HepG2 (cell line): ENCODE results near the gene RTN4. TPM values are rescaled to one million over a fixed set of nuclear protein-coding genes. Genes with fewer than 3 reads are reported as not detected.

Experiments
- EHMT2 ChIP-seq: fragments of 200-600 bp; sonication (generic); IDR thresholded peaks from 2 replicates; pipeline ENCODE4 v1.7.0; 2017; ENCODE audit warnings: antibody characterized with exemption, low read depth, low read length, borderline replicate concordance
- ETS1 ChIP-seq: sonication (generic); formaldehyde crosslinking; IDR thresholded peaks from 2 replicates; pipeline ENCODE4 v1.4.0; 2020; ENCODE audit warnings: missing genetic modification reagents
- ETV5 ChIP-seq: IDR thresholded peaks from 2 replicates; pipeline ENCODE4 v1.6.1; 2018; ENCODE audit warnings: missing biosample characterization, missing genetic modification reagents, inconsistent platforms, borderline replicate concordance
- HOXA5 ChIP-seq: sonication (generic); formaldehyde crosslinking; IDR thresholded peaks from 2 replicates; pipeline ENCODE4 v1.4.0; 2020; ENCODE audit warnings: missing genetic modification reagents
- KDM5A ChIP-seq: fragments of 200-600 bp; sonication (generic); IDR thresholded peaks from 2 replicates; pipeline ENCODE4 v1.7.0; 2018; ENCODE audit warnings: antibody characterized with exemption, mild to moderate bottlenecking, low read length, borderline replicate concordance
- MAFF ChIP-seq: IDR thresholded peaks from 2 replicates; pipeline ENCODE4 v1.6.1; 2011; ENCODE audit warnings: low read depth, low read length, improper control_type of control experiment
- MAFK ChIP-seq, 2 experiments: IDR thresholded peaks in 1 of 2; conservative IDR thresholded peaks in 1 of 2; 2 replicates each; pipeline ENCODE4 v1.6.1; 2011; ENCODE audit warnings: improper control_type of control experiment in 2 of 2, low read length in 2 of 2
- MATR3 ChIP-seq: sonication (generic); formaldehyde crosslinking; IDR thresholded peaks from 2 replicates; pipeline ENCODE4 v1.4.0; 2020; ENCODE audit warnings: missing genetic modification reagents
- MEF2D ChIP-seq: sonication (generic); formaldehyde crosslinking; IDR thresholded peaks from 2 replicates; pipeline ENCODE4 v1.5.1; 2020; ENCODE audit warnings: mild to moderate bottlenecking, missing genetic modification reagents
- MIXL1 ChIP-seq: IDR thresholded peaks from 2 replicates; pipeline ENCODE4 v1.6.1; 2016
- MYPOP ChIP-seq: sonication (generic); formaldehyde crosslinking; IDR thresholded peaks from 2 replicates; pipeline ENCODE4 v1.8.1; 2023; ENCODE audit warnings: mild to moderate bottlenecking, moderate library complexity, missing genetic modification reagents
- NAIF1 ChIP-seq: sonication (generic); formaldehyde crosslinking; IDR thresholded peaks from 2 replicates; pipeline ENCODE4 v1.5.0; 2020; ENCODE audit warnings: mild to moderate bottlenecking, missing genetic modification reagents, borderline replicate concordance
- NFE2 ChIP-seq: sonication (generic); formaldehyde crosslinking; IDR thresholded peaks from 2 replicates; pipeline ENCODE4 v1.4.0; 2020; ENCODE audit warnings: missing genetic modification reagents
- NONO ChIP-seq, 2 experiments: fragments of 450-650 bp in 1 of 2; sonication (generic) in 1 of 2; formaldehyde crosslinking in 1 of 2; IDR thresholded peaks in 1 of 2; conservative IDR thresholded peaks in 1 of 2; 2 replicates each; pipeline versions ENCODE4 v1.6.1 to v1.8.0; 2017 to 2022; ENCODE audit warnings: mild to moderate bottlenecking in 1 of 2, missing genetic modification reagents in 1 of 2, moderate library complexity in 1 of 2
- ZBTB42 ChIP-seq: sonication (generic); formaldehyde crosslinking; IDR thresholded peaks from 2 replicates; pipeline ENCODE4 v1.5.0; 2020; ENCODE audit warnings: mild to moderate bottlenecking, missing genetic modification reagents
- ZNF143 ChIP-seq: sonication (generic); formaldehyde crosslinking; IDR thresholded peaks from 2 replicates; pipeline ENCODE4 v1.4.0; 2020; ENCODE audit warnings: missing genetic modification reagents
- ZNF251 ChIP-seq: sonication (generic); formaldehyde crosslinking; IDR thresholded peaks from 2 replicates; pipeline ENCODE4 v1.9.0; 2021; ENCODE audit warnings: mild to moderate bottlenecking, missing genetic modification reagents
- ZNF3 ChIP-seq: IDR thresholded peaks from 2 replicates; pipeline ENCODE4 v1.7.0; 2017; ENCODE audit warnings: inconsistent platforms
- ZNF317 ChIP-seq: sonication (generic); formaldehyde crosslinking; IDR thresholded peaks from 2 replicates; pipeline ENCODE4 v1.5.0; 2020; ENCODE audit warnings: mild to moderate bottlenecking, missing genetic modification reagents
- ZNF512B ChIP-seq: sonication (generic); formaldehyde crosslinking; IDR thresholded peaks from 2 replicates; pipeline ENCODE4 v1.5.1; 2020; ENCODE audit warnings: missing genetic modification reagents, mild to moderate bottlenecking, borderline replicate concordance
- ZNF570 ChIP-seq: sonication (generic); formaldehyde crosslinking; IDR thresholded peaks from 2 replicates; pipeline ENCODE4 v1.4.0; 2020; ENCODE audit warnings: mild to moderate bottlenecking, missing genetic modification reagents, borderline replicate concordance
- ZNF580 ChIP-seq: IDR thresholded peaks from 2 replicates; pipeline ENCODE4 v1.6.1; 2016; ENCODE audit warnings: low read depth, borderline replicate concordance
- ZSCAN21 ChIP-seq: sonication (generic); formaldehyde crosslinking; IDR thresholded peaks from 2 replicates; pipeline ENCODE4 v1.8.0; 2022; ENCODE audit warnings: mild to moderate bottlenecking, missing genetic modification reagents, moderate library complexity, borderline replicate concordance
- polyA plus RNA-seq, 8 experiments: library from polyadenylated mRNA; depleted of rRNA in 3 of 8; stranded (reverse) in 7 of 8; unstranded in 1 of 8; fragments of >200 nt; fragmentation: Illumina TruSeq in 4 of 8; extraction: Trizol in 4 of 8; gene quantifications; 2 replicates each; pipeline versions ENCODE4 v1.2.1 to v1.2.3, GENCODE V29; 2011 to 2016; ENCODE audit warnings: low read depth in 4 of 8, missing spikeins in 1 of 8, mixed read lengths in 1 of 8; ENCODE audit not compliant: insufficient read depth in 1 of 8
- total RNA-seq, 5 experiments: library from RNA; depleted of rRNA; stranded (reverse); fragments of >200 nt; fragmentation: Illumina TruSeq; extraction: Trizol; gene quantifications; 2 replicates each; pipeline ENCODE4 v1.2.3, GENCODE V29; 2016; ENCODE audit warnings: low read depth in 1 of 5

RTN4 gene
- total and polyA plus RNA-seq, 2 of the 13 experiments (the other 11 are each of a cell fraction or from before 2014, with no cell fraction given) = 98.4 to 133 TPM

- no peak for TF ChIP-seq MIXL1
- TF ChIP-seq HOXA5 (CRISPR knock-in tag) = 0 out of 2 replicates have a peak, but pooled peaks have one; percentile 1
- 0 out of 2 replicates have a peak, but pooled peaks have one; percentile 0 for TF ChIP-seq ZSCAN21 (CRISPR knock-in tag)
- no peak for TF ChIP-seq EHMT2
- TF ChIP-seq MATR3 (CRISPR knock-in tag) = no peak
- no peak for TF ChIP-seq ZBTB42 (CRISPR knock-in tag)
- no peak for TF ChIP-seq ZNF3 (CRISPR knock-in tag)
- 0 out of 2 replicates have a peak, but pooled peaks have one; percentile 12 for TF ChIP-seq ZNF580 (CRISPR knock-in tag)
- TF ChIP-seq MAFF = peak; percentile 59
- TF ChIP-seq MAFK (conservative IDR thresholded peaks at IDR 0.05 in 1 of 2, IDR thresholded peaks at IDR 0.05 in 1 of 2; ENCODE audit: low read length in 2 of 2) = peak in 1 of 2 experiments; percentile 35; a peak in 1 of 4 replicates
- no peak for TF ChIP-seq ZNF570 (CRISPR knock-in tag)
- peak; percentile 66 for TF ChIP-seq KDM5A
- peak; percentile 59; the same call in 1 of the 2 replicates for TF ChIP-seq NFE2 (CRISPR knock-in tag)
- TF ChIP-seq ZNF143 (CRISPR knock-in tag) = no peak
- TF ChIP-seq MYPOP (CRISPR knock-in tag) = peak; percentile 46; the same call in 1 of the 2 replicates
- no peak for TF ChIP-seq ETS1 (CRISPR knock-in tag)
- peak; percentile 25; the same call in 1 of the 2 replicates for TF ChIP-seq ETV5 (CRISPR knock-in tag)
- TF ChIP-seq ZNF512B (CRISPR knock-in tag) = 0 out of 2 replicates have a peak, but pooled peaks have one; percentile 11
- TF ChIP-seq ZNF317 (CRISPR knock-in tag) = peak; percentile 84
- TF ChIP-seq MEF2D = 0 out of 2 replicates have a peak, but pooled peaks have one; percentile 43
- TF ChIP-seq ZNF251 (CRISPR knock-in tag) = no peak
- TF ChIP-seq NAIF1 (CRISPR knock-in tag) = peak; percentile 71; the same call in 1 of the 2 replicates
- TF ChIP-seq NONO (IDR thresholded peaks at IDR 0.05) = no peak
- peak; percentile 12; the same call in 1 of the 2 replicates for TF ChIP-seq NONO (CRISPR knock-in tag; conservative IDR thresholded peaks at IDR 0.05)
These were observed 995 bp upstream of the RTN4 start (continued) for GRCh38 chr2:55051026-55051866.
